MG63 (cell line): ENCODE measurements around the gene USP4. TPM values are rescaled to one million over a fixed set of nuclear protein-coding genes. Genes with fewer than 3 reads are reported as not detected.
"Not testable (repeated sequence)": the region's sequence is repeated elsewhere in the genome, so short reads cannot be mapped to it uniquely, and the experiment has no call there.

Experiments
- DNase-seq: peaks from one replicate; pipeline ENCODE4 v3.0.0-alpha.2; 2020
- H3K27me3 ChIP-seq: fragments of 250-450 bp; sonication (Bioruptor Pico); 2 replicates; pipeline ENCODE4 v1.5.1; 2020; ENCODE audit warnings: mild to moderate bottlenecking, moderate library complexity
- H3K36me3 ChIP-seq: fragments of 250-450 bp; sonication (Bioruptor Pico); 2 replicates; pipeline ENCODE4 v1.5.1; 2020; ENCODE audit warnings: mild to moderate bottlenecking, moderate library complexity
- H3K4me3 ChIP-seq: fragments of 250-450 bp; sonication (Bioruptor Pico); 2 replicates; pipeline ENCODE4 v1.5.1; 2020; ENCODE audit warnings: mild to moderate bottlenecking, moderate library complexity
- H3K9me3 ChIP-seq: fragments of 250-450 bp; sonication (Bioruptor Pico); 2 replicates; pipeline ENCODE4 v1.5.1; 2020; ENCODE audit warnings: mild to moderate bottlenecking, moderate library complexity
- total RNA-seq: library from RNA; depleted of rRNA; stranded (reverse); fragments of >200 nt; shearing (Covaris generic); gene quantifications from 2 replicates; pipeline ENCODE4 v1.2.3, GENCODE V29; 2014; ENCODE audit warnings: low replicate concordance; rRNA removed

Gene USP4
- total RNA-seq, 1 experiment from 2014 or later, result 22.7 TPM

DNA sequence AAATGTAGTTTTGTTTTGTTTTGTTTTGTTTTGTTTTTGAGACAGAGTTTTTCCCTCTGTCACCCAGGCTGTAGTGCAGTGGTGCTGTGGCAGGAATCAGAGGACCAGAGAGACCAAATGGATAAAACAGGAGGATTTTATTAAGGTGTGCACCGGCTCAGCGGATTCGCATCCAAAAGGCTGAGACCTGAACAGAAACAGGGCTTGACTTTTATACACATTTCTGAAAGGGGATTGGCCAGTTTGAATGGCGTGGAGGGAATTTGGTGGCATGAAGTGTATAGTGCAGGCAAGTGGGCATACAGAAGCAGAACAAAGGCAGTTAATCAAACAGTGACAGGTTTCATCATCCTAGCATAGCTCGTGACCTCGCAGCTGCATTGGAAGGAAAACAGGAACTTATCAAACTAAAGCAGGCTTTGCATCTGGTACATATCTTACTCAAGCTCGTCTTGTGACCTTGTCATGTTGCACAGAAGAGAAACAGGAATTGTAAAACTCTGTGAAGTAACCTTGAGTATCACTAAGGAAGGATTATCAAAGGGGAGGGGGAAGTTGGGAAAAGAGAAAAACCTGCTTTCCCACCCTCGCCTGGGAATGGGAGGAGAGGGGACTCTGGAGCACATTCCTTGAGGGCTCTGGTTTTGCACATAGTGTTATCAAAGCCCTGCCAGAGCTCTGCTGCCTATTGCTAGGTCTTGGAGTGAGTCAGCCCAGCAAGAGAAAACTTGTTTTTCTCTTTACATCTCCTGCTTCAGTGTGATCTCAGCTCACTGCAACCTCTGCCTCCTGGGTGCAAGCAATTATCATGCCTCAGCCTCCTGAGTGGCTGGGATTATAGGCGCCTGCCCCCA, 101.4 kb downstream of the USP4 start:
- no peak for DNase-seq
- Histone ChIP-seq H3K27me3 (no peaks in the 10 kb centered on the region), H3K4me3 (no peak overlapping the region), H3K9me3 (no peaks in the 10 kb centered on the region), H3K36me3 (no peaks in the 10 kb centered on the region)

DNA sequence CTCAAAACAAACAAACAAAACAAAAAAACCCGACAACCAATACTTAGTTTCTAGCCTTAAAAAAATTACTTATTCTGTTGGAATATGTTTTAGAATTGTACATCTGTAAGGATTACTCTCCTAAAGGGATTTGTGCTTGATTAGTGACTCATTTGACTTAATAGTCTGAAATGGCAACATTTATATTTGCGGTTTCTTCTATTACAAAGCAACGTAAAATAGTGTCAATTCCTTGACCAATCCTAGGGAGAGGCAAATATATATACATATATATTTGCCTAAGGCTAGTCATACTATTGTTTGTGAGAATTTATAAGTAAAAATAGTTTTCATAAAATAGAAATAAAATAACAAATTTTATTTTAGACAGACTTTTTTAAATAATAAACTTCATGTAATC, 102.5 kb downstream of the USP4 start:
- no peak for DNase-seq
- no peaks in the 10 kb centered on the region for H3K36me3 ChIP-seq
- no peak overlapping the region for H3K4me3 ChIP-seq
- no peaks in the 10 kb centered on the region for H3K9me3 ChIP-seq
- H3K27me3 ChIP-seq, result no peaks in the 10 kb centered on the region

DNA sequence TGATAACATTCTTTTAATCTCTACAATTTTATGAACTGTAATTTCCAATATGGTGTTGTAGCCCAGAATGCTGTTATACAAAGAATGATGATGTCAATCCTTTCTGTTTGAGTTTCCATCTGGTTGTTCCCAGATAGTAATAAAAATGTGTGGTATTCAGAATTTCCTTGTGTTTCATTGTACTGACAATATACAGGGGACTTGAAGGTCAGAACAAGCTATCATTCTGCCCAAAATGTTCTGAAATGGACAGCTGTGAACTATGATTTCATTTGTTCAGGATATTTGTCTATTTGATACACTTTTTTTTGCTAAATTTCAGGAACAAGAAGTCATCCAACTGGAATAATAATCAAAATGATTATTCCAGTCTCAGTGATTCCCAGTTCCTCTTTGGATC, 103.6 kb downstream of the USP4 start:
- H3K9me3 ChIP-seq, result no peaks in the 10 kb centered on the region
- no peak overlapping the region for H3K4me3 ChIP-seq
- DNase-seq, result no peak
- no peaks in the 10 kb centered on the region for H3K36me3 ChIP-seq
- no peaks in the 10 kb centered on the region for H3K27me3 ChIP-seq

- DNase-seq, H3K4me3 ChIP-seq: not testable (repeated sequence)
These were observed 111.0 kb downstream of the USP4 start for GRCh38 chr3:49228817-49229216.

More at GRCh38 chr3:49228817-49229216, 111.0 kb downstream of the USP4 start:
- not testable (repeated sequence) for H3K36me3 ChIP-seq, H3K9me3 ChIP-seq, H3K27me3 ChIP-seq

Other genes starting within 250 kb of the USP4 start
- 69.4 and 77.3 TPM in 2 replicates for gene QRICH1, start 246.0 kb downstream of the USP4 start, total RNA-seq
- gene QARS1, start 235.3 kb downstream of the USP4 start, total RNA-seq, result 97.3 and 152 TPM in 2 replicates
- gene USP19, start 219.2 kb downstream of the USP4 start, total RNA-seq, result 31.5 and 120 TPM in 2 replicates
- gene LAMB2, start 207.0 kb downstream of the USP4 start, total RNA-seq, result 32.7 and 99.4 TPM in 2 replicates
- gene CCDC71, start 173.7 kb downstream of the USP4 start, total RNA-seq, result 36.4 and 39.6 TPM in 2 replicates
- gene KLHDC8B, start 168.5 kb downstream of the USP4 start, total RNA-seq, result 7.6 and 8.8 TPM in 2 replicates
- 1.4 and 2.7 TPM in 2 replicates for gene C3orf62, start 62.8 kb downstream of the USP4 start, total RNA-seq
- 74.0 and 247 TPM in 2 replicates for gene GPX1, start 18.3 kb upstream of the USP4 start, total RNA-seq
- gene RHOA, start 71.9 kb upstream of the USP4 start, total RNA-seq, result 495 and 617 TPM in 2 replicates
- gene TCTA, start 72.4 kb upstream of the USP4 start, total RNA-seq, result 22.3 and 22.6 TPM in 2 replicates
- 1.2 TPM in 1 of 2 replicates, not detected in the other for gene AMT, start 82.4 kb upstream of the USP4 start, total RNA-seq
- 13.9 and 19.9 TPM in 2 replicates for gene NICN1, start 89.3 kb upstream of the USP4 start, total RNA-seq
- 43.5 and 52.3 TPM in 2 replicates for gene DAG1, start 130.2 kb upstream of the USP4 start, total RNA-seq
- 0.05 and 0.23 TPM in 2 replicates for gene BSN, start 214.4 kb upstream of the USP4 start, total RNA-seq